ENCODE results near the gene BST1. TPM values are rescaled to one million over a fixed set of nuclear protein-coding genes. Genes with fewer than 3 reads are reported as not detected.

BST1 gene
- total and polyA plus RNA-seq, 2 donors (not counting 3 experiments of a cell fraction or from before 2014, with no cell fraction given): 10.7 to 14.0 TPM

DNA sequence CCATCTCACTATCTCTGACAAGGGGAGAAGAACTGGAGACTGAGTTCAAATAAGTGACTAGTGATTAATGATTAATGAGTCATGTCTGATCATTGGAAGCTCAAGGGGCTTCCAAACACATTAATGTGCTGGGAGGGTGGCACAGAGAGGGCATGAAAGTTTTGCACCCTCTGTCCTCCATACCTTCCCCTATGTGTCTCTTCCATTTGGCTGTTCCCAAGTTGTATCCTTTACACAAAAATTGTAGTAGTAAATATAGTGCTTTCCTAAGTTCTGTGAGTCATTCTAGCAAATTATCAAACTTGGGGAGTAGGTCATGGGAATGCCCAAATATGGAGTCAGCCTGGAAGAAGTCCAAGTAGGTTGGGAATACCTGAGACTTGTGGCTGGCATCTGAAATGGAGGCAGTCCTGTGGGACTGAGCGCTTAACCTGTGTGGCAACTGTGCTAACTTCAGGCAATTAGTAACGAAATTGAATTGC is 25.3 kb upstream of the BST1 start:
- peak overlapping the region; percentile 19 for H3K4me2 ChIP-seq (ENCODE audit: insufficient read depth, low read length)
- TF ChIP-seq GATA2 (IDR thresholded peaks at IDR 0.05; ENCODE audit: insufficient read depth, insufficient read length, low read depth, low read length) (no peak), EZH2 (IDR thresholded peaks at IDR 0.05; ENCODE audit: borderline replicate concordance, low read depth, low read length, severe bottlenecking) (no peak), POLR2AphosphoS5 (IDR thresholded peaks at IDR 0.05; ENCODE audit: insufficient read depth, low read depth, low read length) (no peak), MYC (IDR thresholded peaks at IDR 0.05; ENCODE audit: low read depth, low read length) (no peak), POLR2A (IDR thresholded peaks at IDR 0.05; ENCODE audit: low read depth, low read length) (no peak), FOS (IDR thresholded peaks at IDR 0.05; ENCODE audit: borderline replicate concordance, insufficient read depth, low read length) (no peak)
- TF ChIP-seq, protein P1, sequence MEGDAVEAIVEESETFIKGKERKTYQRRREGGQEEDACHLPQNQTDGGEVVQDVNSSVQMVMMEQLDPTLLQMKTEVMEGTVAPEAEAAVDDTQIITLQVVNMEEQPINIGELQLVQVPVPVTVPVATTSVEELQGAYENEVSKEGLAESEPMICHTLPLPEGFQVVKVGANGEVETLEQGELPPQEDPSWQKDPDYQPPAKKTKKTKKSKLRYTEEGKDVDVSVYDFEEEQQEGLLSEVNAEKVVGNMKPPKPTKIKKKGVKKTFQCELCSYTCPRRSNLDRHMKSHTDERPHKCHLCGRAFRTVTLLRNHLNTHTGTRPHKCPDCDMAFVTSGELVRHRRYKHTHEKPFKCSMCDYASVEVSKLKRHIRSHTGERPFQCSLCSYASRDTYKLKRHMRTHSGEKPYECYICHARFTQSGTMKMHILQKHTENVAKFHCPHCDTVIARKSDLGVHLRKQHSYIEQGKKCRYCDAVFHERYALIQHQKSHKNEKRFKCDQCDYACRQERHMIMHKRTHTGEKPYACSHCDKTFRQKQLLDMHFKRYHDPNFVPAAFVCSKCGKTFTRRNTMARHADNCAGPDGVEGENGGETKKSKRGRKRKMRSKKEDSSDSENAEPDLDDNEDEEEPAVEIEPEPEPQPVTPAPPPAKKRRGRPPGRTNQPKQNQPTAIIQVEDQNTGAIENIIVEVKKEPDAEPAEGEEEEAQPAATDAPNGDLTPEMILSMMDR (IDR thresholded peaks at IDR 0.05; ENCODE audit: extremely low read depth in 1 of 2, insufficient read depth in 1 of 2, low read depth in 1 of 2, low read length in 2 of 2): no peak
- no TSS peak for BruUV-seq (replicated peaks)
- intact Hi-C loops (cut with micrococcal nuclease): loop anchor here (1.0 kb wide), 1 partner anchor 8 kb away; no protein-coding TSS in a partner anchor
- H3K9me3 ChIP-seq (replicated peaks; ENCODE audit: control insufficient read depth, insufficient read depth, low read length): no peaks in the 10 kb centered on the region
- peaks cover 89% of the 10 kb centered on the region for H3K79me2 ChIP-seq (ENCODE audit: control insufficient read depth, insufficient read depth, low read length)
- peaks cover 32% of the 10 kb centered on the region for H3K4me1 ChIP-seq (ENCODE audit: control insufficient read depth, extremely low read depth, insufficient read depth, low read length)
- no peaks in the 10 kb centered on the region for H3K9me1 ChIP-seq (replicated peaks; ENCODE audit: control insufficient read depth, extremely low read depth, insufficient read depth, low read length)
- no peaks in the 10 kb centered on the region for H3K36me3 ChIP-seq (ENCODE audit: control insufficient read depth in 2 of 2, extremely low read depth in 1 of 2, insufficient read depth in 2 of 2, low read length in 2 of 2)
- dilution Hi-C loops (cut with MboI; ENCODE audit: extremely low pct_ligation_motif_present, low sequenced_read_pairs): no loop called here
- POLR2A ChIA-PET: no interaction called here
- DNase-seq (ENCODE audit: low read depth, low spot score): peak; percentile 43
- no peak overlapping the region for H2AFZ ChIP-seq (ENCODE audit: low read depth, low read length)
- H3K9ac ChIP-seq (replicated peaks; ENCODE audit: extremely low read depth, insufficient read depth, low read length): no peak overlapping the region
- CTCF ChIA-PET: interaction anchor here (0.7 to 1.8 kb wide), 2 partner anchors 14 to 20 kb away, joined by 3 to 6 read pairs; no protein-coding TSS in a partner anchor
- no peak overlapping the region for H3K4me3 ChIP-seq (replicated peaks in 1 of 3; ENCODE audit: insufficient read depth in 1 of 3, low read depth in 1 of 3, low read length in 3 of 3)
- no peaks in the 10 kb centered on the region for H3K27me3 ChIP-seq (ENCODE audit: control insufficient read depth in 2 of 2, insufficient read depth in 2 of 2, low read length in 2 of 2)
- no peaks in the 10 kb centered on the region for H4K20me1 ChIP-seq (replicated peaks; ENCODE audit: control insufficient read depth, extremely low read depth, insufficient read depth, low read length)
- no peak for FAIRE-seq
- H3K27ac ChIP-seq (ENCODE audit: insufficient read depth, low read depth, low read length): no peak overlapping the region
